Activated CD8-positive, alpha-beta memory T cell treated with anti-CD3 and anti-CD28 coated beads, Interleukin-2, amount 50 U/mL, for 4 hours (primary cell): ENCODE measurements around the gene DOC2B.
"Not testable (repeated sequence)": the region's sequence is repeated elsewhere in the genome, so short reads cannot be mapped to it uniquely, and the experiment has no call there.

Experiments used
- DNase-seq: peaks from one replicate; pipeline ENCODE4 v3.0.0-alpha.2; 2020

DOC2B gene

DNA sequence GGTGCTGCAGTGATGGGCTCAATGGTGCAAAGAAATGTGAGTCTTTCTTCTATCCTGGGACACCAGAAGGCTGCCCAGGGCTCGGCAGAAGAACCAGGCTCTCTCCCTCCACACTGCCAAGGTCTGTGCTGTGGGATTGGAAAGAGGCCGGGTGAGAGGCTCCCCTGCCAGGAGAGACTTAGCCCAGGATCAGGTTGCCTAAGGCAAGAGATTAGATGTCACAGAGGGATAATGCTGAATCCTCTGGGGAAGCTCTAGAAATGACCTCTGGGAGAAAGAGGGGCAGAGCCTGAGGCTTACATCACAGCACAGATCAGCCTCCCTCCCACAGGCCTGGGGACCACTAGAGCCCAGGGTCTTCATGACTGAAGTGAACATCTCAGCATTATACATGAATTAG lies 5.7 kb upstream of the DOC2B start:
- DNase-seq, result no peak

- DNase-seq, result no peak
Measured at GRCh38 chr17:185445-186138, 4.1 kb upstream of the DOC2B start.

DNA sequence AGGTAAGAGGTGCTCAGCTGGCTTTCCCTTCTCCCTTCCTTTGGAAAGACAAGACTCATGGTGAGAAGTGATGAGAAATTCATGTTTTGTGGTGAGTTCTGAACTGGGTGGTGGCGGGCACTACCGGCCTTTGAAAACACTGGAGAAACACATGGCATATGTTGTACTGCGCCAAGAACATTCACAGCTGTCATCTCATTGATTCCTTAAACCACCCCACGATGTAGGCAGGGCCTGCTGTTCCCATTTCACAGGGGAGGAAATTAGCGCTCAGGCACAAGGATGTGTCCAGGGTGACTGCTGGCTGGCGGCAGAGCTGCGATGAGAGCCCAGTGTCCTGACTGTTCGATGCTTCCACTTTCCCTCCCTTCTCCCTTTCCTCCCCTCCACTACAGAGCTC lies 1.6 kb upstream of the DOC2B start:
- no peak for DNase-seq

GRCh38 chr17:182050-182751 lies 751 bp upstream of the DOC2B start:
- DNase-seq, result no peak

GRCh38 chr17:180381-181244 lies 837 bp downstream of the DOC2B start:
- no peak for DNase-seq

DNA sequence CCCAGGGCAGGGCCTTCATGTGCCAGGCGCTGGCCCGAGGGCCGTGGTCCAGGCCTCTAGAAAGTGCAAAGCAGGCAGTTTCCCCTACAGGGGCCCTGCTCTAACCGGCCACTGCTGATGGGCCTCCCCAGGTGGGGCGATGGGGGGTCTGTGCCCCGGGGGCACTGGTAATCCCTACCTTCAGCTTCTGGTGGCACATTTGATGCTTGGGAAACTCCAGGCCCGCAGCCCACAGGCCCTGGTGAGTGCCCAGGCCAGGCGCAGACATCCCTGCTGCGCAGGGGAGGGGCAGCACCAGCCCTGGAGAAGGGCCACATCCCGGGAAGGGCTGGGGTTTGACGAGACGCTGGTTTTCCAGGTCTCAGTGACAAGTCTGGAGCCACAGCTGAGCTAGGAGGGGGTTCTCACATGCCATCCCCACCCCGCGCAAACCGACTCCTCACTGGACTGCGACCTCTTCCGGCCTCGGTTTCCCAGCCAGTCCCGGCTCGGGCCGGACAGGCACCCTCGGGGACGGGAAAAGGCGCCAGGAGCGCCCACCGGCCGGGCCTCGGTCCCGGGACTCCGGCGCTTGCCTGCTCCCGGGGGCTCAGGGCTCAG lies 1.6 kb downstream of the DOC2B start:
- DNase-seq, result no peak

- DNase-seq, result no peak
Measured at GRCh38 chr17:179066-179432, 2.4 kb downstream of the DOC2B start.

GRCh38 chr17:178292-179065 lies 3.0 kb downstream of the DOC2B start:
- no peak for DNase-seq

GRCh38 chr17:177762-178161 lies 3.7 kb downstream of the DOC2B start:
- no peak for DNase-seq

- no peak for DNase-seq
Measured at GRCh38 chr17:177155-177554, 4.3 kb downstream of the DOC2B start.

DNA sequence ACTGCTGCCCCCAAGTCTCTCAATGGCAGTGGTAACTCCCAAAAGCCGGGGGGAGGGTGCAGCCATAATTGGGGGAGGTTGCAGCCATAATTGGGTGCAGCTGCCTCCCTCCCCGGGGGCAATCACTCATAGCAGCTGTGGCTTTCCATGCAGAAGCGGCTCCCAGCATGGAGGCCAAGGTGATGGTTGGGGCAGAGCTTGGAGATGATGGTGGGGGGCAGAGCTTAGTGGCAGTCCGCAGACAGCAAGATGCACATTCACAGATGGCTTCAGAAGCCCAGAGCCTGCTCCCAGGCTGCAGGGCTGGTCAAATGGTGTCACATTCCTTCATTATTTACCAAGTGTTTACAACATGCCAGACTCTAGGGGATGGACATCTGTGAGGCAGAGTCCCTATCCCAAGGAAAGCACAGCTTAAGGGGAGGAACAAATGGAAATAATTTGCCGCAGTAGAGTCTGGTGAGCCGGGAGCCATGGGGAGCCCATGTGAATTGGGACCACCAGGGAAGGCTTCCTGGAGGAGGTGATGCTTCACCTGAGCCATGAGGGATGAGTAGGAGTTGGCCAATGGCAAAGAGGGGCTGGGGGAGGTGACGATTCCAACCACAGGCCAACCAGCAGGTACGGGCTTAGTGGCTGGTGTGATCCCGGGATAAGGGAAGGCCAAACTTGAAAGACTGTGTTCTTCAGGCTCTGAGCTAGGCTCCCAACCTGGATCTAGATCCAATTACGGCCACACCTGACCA lies 8.1 kb downstream of the DOC2B start:
- DNase-seq, result no peak

DNA sequence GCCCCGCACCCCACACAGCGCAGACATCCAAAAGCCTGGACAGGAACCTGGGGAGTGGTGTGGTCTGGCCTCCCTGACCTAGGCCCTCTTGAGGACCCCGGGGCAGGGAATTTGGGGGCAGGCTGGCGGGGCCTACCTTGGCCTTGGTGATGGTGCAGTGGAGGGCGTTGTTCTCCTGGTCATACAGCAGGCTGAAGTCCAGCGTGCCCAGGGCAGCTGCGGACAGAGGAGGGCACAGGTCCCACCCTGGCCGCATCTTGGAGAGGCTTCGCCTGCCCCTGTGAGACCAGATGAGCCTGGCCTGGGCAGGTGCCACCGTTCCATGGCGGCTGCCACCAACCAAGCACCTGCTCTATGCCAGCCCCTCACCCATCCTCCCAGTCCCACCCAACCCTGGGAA lies 9.0 kb downstream of the DOC2B start:
- no peak for DNase-seq

- no peak for DNase-seq
Measured at GRCh38 chr17:171871-172270, 9.6 kb downstream of the DOC2B start.

- no peak for DNase-seq
Measured at GRCh38 chr17:170130-170670, 11.2 kb downstream of the DOC2B start.

DNA sequence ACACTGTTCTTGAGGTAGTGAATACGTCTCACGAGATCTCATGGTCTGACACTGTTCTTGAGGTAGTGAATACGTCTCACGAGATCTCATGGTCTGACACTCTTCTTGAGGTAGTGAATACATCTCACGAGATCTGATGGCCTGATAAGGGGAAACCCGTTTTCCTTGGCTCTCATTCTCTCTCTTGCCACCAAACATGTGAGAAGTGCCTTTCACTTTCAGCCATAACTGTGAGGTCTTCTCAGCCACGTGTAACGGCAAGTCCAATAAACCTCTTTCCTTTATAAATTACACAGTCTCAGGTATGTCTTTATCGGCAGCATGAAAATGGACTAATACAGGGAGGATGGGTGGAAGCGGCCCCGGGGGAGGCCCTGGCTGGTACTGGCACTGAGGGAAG lies 12.8 kb downstream of the DOC2B start:
- not testable (repeated sequence) for DNase-seq

DNA sequence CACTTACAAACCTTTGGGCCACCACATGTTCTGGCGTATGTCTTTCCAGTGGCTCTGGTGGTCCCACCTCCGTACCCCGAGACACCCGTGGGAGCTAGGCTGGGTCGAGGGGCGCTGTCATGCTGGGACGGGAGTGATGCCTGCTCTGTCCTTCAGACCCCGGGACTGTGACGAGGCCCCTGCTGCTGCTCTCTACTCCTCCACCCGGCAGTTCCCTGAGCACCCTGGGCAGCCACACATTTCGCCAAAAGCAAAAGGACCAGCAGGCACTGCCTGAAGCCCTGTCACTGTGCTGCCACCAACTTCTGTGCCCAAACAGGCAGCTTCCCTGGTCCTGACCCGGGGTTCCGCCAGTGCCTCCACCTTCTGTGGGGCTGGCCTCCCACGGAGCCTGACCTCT lies 15.5 kb downstream of the DOC2B start:
- DNase-seq, result no peak

- DNase-seq, result no peak
Measured at GRCh38 chr17:164303-165235, 16.9 kb downstream of the DOC2B start.

DNA sequence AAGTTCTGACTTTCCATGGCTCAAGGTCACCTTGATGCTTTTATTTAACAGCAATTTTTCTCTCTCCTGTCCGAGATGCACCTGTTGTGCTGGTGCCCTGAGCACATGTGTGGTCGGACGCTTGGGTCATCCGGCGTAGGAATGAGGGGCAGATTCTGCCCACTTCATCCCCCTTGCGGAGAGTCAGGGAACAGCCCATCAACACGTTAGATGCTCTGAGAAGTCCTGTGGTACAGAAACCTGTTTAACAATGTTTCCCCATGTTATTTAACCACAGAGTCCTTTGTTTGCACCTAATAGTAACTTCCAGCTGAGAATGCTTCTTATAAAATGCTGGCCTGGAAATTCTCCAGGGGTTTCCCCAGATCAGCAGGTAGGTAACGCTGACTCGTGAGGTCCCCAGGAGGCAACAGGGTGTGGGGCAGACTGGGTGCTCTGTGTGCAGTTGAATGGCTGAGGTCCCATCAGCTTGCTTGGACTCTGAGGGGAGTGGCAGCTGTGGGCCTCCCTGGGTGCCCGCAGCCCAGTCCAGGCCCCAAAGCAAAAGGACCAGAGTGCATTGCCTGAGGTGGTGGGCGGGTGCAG lies 17.8 kb downstream of the DOC2B start:
- no peak for DNase-seq

DNA sequence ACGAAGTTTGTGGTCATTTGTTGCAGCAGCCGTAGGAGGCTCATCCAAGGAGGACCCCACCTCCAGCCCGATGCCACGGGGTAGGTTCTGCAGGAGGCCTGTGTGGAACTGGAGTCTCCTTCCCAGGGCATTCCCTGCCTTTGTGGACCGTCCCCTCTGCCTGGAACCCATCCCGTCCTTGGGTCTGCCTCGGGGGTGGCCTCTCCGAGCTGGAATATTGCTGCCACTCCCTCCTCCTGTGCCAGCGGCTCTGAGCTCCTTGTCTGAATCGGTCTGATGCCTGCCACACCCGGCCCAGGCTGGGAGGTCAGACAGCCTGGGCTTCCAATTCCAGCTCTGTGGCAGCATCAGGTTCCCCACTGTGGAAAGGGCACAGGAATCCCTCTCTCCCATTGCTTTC lies 18.8 kb downstream of the DOC2B start:
- no peak for DNase-seq

DNA sequence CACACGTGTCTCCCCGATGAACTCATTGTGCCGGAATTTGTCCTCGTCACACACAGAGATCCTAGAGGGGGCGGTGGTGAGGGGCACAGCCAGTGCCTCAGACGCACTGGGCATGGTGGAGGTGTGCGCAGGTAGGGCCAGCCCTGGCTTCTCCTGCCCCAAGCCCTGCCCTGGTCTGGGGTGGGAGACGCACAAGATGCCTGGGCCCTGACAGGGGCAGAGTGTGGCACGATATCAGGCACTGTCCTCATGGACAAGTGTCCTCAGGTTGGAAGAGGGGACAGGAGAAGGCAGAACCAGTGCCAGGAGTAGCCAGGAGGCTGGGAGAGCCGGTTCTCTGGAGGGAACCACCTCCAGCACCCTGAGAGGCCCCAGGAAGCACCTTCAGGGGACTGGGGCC lies 20.0 kb downstream of the DOC2B start:
- DNase-seq, result no peak
